GM12878 (cell line): ENCODE data around the gene ZFHX2. TPM values are rescaled to one million over a fixed set of nuclear protein-coding genes. Genes with fewer than 3 reads are reported as not detected.

Experiments used
- ATAC-seq: fragments of 200-7000 bp; cut with Tn5 transposase; 3 replicates; pipeline ENCODE4 v1.9.1; 2020; ENCODE audit warnings: mild to moderate bottlenecking, moderate library complexity
- BruUV-seq: library from RNA; stranded (reverse); fragments of 400-500 nt; replicated peaks from 2 replicates; lab custom pipeline; 2021; lab: Mats Ljungman, UMichigan
- CTCF ChIA-PET: fragments of 300-600 bp; sonication (Branson Sonifier 250); formaldehyde crosslinking; extraction: SDS; loops from one replicate; lab custom pipeline; 2021; ENCODE audit warnings: inconsistent platforms; lab: Yijun Ruan, JAX
- POLR2A ChIA-PET: fragments of 350-600 bp; formaldehyde crosslinking; extraction: SDS; loops from one replicate; lab custom pipeline; 2021; ENCODE audit warnings: inconsistent platforms; lab: Charles Lee
- RAD21 ChIA-PET: fragments of 300-600 bp; sonication (Branson Sonifier 250); formaldehyde crosslinking; loops from one replicate; lab custom pipeline; 2023; ENCODE audit warnings: antibody characterized with exemption; ENCODE audit not compliant: unreplicated experiment; lab: Charles Lee
- SMC1A ChIA-PET: fragments of 300-600 bp; sonication (Branson Sonifier 250); formaldehyde crosslinking; loops from one replicate; lab custom pipeline; 2023; ENCODE audit not compliant: unreplicated experiment, uncharacterized antibody; lab: Charles Lee
- DNase-seq: peaks from one replicate; pipeline ENCODE4 v3.0.0-alpha.2; 2011; ENCODE audit warnings: low read depth, low spot score
- FAIRE-seq: peaks from 3 replicates; lab custom pipeline; 2011; peaks lifted over from hg19 to GRCh38; lab: Jason Lieb, UNC
- H2AFZ ChIP-seq: 2 replicates; pipeline ENCODE4 v1.6.0; 2011; ENCODE audit warnings: low read depth, low read length, control low read depth; ENCODE audit not compliant: control insufficient read depth
- H3K27ac ChIP-seq: 2 replicates; pipeline ENCODE4 v1.5.1; 2011; ENCODE audit warnings: control low read depth; ENCODE audit not compliant: control insufficient read depth, insufficient read depth
- H3K27me3 ChIP-seq, 2 experiments: replicated peaks in 1 of 2; 2 replicates each; pipeline versions ENCODE4 v1.6.0 to v1.6.1; 2011; ENCODE audit warnings: low read length in 1 of 2; ENCODE audit not compliant: control insufficient read depth in 2 of 2, insufficient read depth in 2 of 2
- H3K36me3 ChIP-seq, 2 experiments: 2 replicates each; pipeline ENCODE4 v1.5.1; 2011; ENCODE audit warnings: low read length in 1 of 2; ENCODE audit not compliant: control insufficient read depth in 2 of 2, insufficient read depth in 2 of 2
- H3K4me1 ChIP-seq: 2 replicates; pipeline ENCODE4 v1.6.1; 2011; ENCODE audit warnings: mild to moderate bottlenecking, low read length, moderate library complexity, mixed read lengths; ENCODE audit not compliant: control insufficient read depth, insufficient read depth
- H3K4me2 ChIP-seq: 2 replicates; pipeline ENCODE4 v1.6.0; 2011; ENCODE audit warnings: control low read depth; ENCODE audit not compliant: control insufficient read depth, insufficient read depth
- H3K4me3 ChIP-seq: fragments of 200-600 bp; sonication (generic); 2 replicates; pipeline ENCODE4 v1.5.1; 2016
- H3K79me2 ChIP-seq: 2 replicates; pipeline ENCODE4 v1.6.0; 2011; ENCODE audit warnings: low read length; ENCODE audit not compliant: control insufficient read depth, insufficient read depth
- H3K9ac ChIP-seq: 2 replicates; pipeline ENCODE4 v1.8.0; 2011; ENCODE audit warnings: low read length, control low read depth, mixed read lengths; ENCODE audit not compliant: control insufficient read depth, insufficient read depth
- H3K9me3 ChIP-seq: replicated peaks from 3 replicates; pipeline ENCODE4 v1.5.1; 2011; ENCODE audit warnings: mild to moderate bottlenecking, low read length; ENCODE audit not compliant: control insufficient read depth, insufficient read depth
- H4K20me1 ChIP-seq: 2 replicates; pipeline ENCODE4 v1.6.0; 2011; ENCODE audit not compliant: control insufficient read depth, insufficient read depth
- EZH2 ChIP-seq: IDR thresholded peaks from 2 replicates; pipeline ENCODE4 v1.6.1; 2012; ENCODE audit warnings: low read depth, mild to moderate bottlenecking, control low read depth, inconsistent platforms, low read length, borderline replicate concordance; ENCODE audit not compliant: control insufficient read depth
- MEF2B ChIP-seq: fragments of 450-650 bp; IDR thresholded peaks from 2 replicates; pipeline ENCODE4 v1.6.1; 2018; ENCODE audit warnings: mild to moderate bottlenecking, moderate library complexity; ENCODE audit not compliant: partially characterized antibody, poor library complexity, severe bottlenecking
- MLLT1 ChIP-seq: fragments of 450-650 bp; IDR thresholded peaks from 2 replicates; pipeline ENCODE4 v1.6.1; 2016; ENCODE audit warnings: mild to moderate bottlenecking
- NR2F1 ChIP-seq: fragments of 450-650 bp; conservative IDR thresholded peaks from 2 replicates; pipeline ENCODE4 v1.6.1; 2017; ENCODE audit warnings: mild to moderate bottlenecking
- NRF1 ChIP-seq: conservative IDR thresholded peaks from 2 replicates; pipeline ENCODE4 v1.6.1; 2011; ENCODE audit warnings: mild to moderate bottlenecking, low read depth, low read length, improper control_type of control experiment
- RELA ChIP-seq: fragments of 450-650 bp; IDR thresholded peaks from 2 replicates; pipeline ENCODE4 v1.8.0; 2014; ENCODE audit warnings: borderline replicate concordance; ENCODE audit not compliant: partially characterized antibody
- RUNX3 ChIP-seq: IDR thresholded peaks from 2 replicates; pipeline ENCODE4 v1.6.1; 2012; ENCODE audit warnings: low read length, inconsistent platforms
- USF1 ChIP-seq: IDR thresholded peaks from 2 replicates; pipeline ENCODE4 v1.6.1; 2011; ENCODE audit warnings: borderline replicate concordance, low read depth, mild to moderate bottlenecking, moderate library complexity, mixed read lengths, low read length; ENCODE audit not compliant: insufficient read depth; ENCODE audit errors: extremely low read length
- YBX1 ChIP-seq: fragments of 450-650 bp; IDR thresholded peaks from 2 replicates; pipeline ENCODE4 v1.6.1; 2016; ENCODE audit warnings: antibody characterized with exemption
- WGBS: methylation state at CpG from one replicate; pipeline ENCODE4 v1.1.6; 2016; ENCODE audit warnings: low lambda C conversion rate; ENCODE audit not compliant: insufficient replicate concordance, insufficient coverage; ENCODE audit errors: missing lambda C conversion rate; 5-methylcytosine and 5-hydroxymethylcytosine counted together
- in situ Hi-C: fragments of 300-500 bp; cut with MboI; formaldehyde crosslinking; loops from 9 replicates; pipeline ENCODE4 v1.14.3; 2018; ENCODE audit warnings: mixed read lengths
- intact Hi-C: fragments of 100-400 bp; cut with micrococcal nuclease; formaldehyde crosslinking; loops from one replicate; pipeline ENCODE4 v1.14.2; 2022; ENCODE audit not compliant: unreplicated experiment
- polyA plus RNA-seq, 11 experiments: library from polyadenylated mRNA; depleted of rRNA in 4 of 11; unstranded in 6 of 11; stranded (reverse) in 5 of 11; fragments of >200 nt; fragmentation: Nextera tagmentation in 4 of 11; fragmentation: Illumina TruSeq in 1 of 11; extraction: Ambion mirVana in 4 of 11; extraction: Trizol in 1 of 11; gene quantifications; 1 replicate in 1 of 11; 2 replicates in 10 of 11; pipeline versions ENCODE4 v1.2.1 to v1.2.3, GENCODE V29; 2011 to 2016; ENCODE audit warnings: inconsistent platforms in 2 of 11, missing spikeins in 2 of 11, low read depth in 1 of 11
- total RNA-seq, 4 experiments: library from RNA; depleted of rRNA in 3 of 4; stranded (reverse); fragments of >200 nt in 3 of 4; fragmentation: Illumina TruSeq in 1 of 4; extraction: Trizol in 1 of 4; gene quantifications; 2 replicates each; pipeline versions ENCODE4 v1.2.1 to v1.2.3, GENCODE V29; 2013 to 2021

Gene ZFHX2
- total and polyA plus RNA-seq, 10 of the 15 experiments (the other 5 are each of a cell fraction or from before 2014, with no cell fraction given): 0.27 to 2.2 (median 0.55) TPM

- TF ChIP-seq RELA (peak; percentile 61), NRF1 (0 out of 2 replicates have a peak, but pooled peaks have one; percentile 12), USF1 (no peak), NR2F1 (peak; percentile 45; the same call in 1 of the 2 replicates), RUNX3 (peak; percentile 35; the same call in 1 of the 2 replicates), MLLT1 (0 out of 2 replicates have a peak, but pooled peaks have one; percentile 27)
- TF ChIP-seq, all 136 proteins: peak for 24
Observed at GRCh38 chr14:23551266-23552028, at the start of gene ZFHX2 (continued).

- ATAC-seq (no peak), FAIRE-seq (no peak), DNase-seq (no peak)
- intact Hi-C loops (no loop called here), in situ Hi-C loops (no loop called here)
- H3K4me2 ChIP-seq: no peak overlapping the region
- H3K27ac ChIP-seq: no peak overlapping the region
- H3K36me3 ChIP-seq: no peaks in the 10 kb centered on the region
- peaks cover 41% of the 10 kb centered on the region for H3K4me1 ChIP-seq
- no peak for TF ChIP-seq YBX1
- TF ChIP-seq MEF2B: no peak
- TF ChIP-seq EZH2: no peak
- H3K4me3 ChIP-seq: no peak overlapping the region
- H3K27me3 ChIP-seq: no peaks in the 10 kb centered on the region
- BruUV-seq: no TSS peak
- no peak overlapping the region for H2AFZ ChIP-seq
- POLR2A ChIA-PET: no interaction called here
- H3K9ac ChIP-seq: no peak overlapping the region
- H3K79me2 ChIP-seq: no peaks in the 10 kb centered on the region
- WGBS: 96% methylated on average over 1 of the region's 1 CpG
- CTCF ChIA-PET: interaction anchor here (1.9 to 3.3 kb wide), 2 partner anchors 10 to 32 kb away, joined by 7 to 18 read pairs; no protein-coding TSS in a partner anchor
- SMC1A ChIA-PET: interaction anchor here (0.8 to 1.3 kb wide), 2 partner anchors 16 to 31 kb away, joined by 3 to 4 read pairs; no protein-coding TSS in a partner anchor
- H3K9me3 ChIP-seq: no peaks in the 10 kb centered on the region; the same call in 2 of the 3 replicates
- RAD21 ChIA-PET: no interaction called here
- no peaks in the 10 kb centered on the region for H4K20me1 ChIP-seq
Observed at GRCh38 chr14:23600806-23601205, 49.2 kb upstream of the ZFHX2 start.
